ENCODE measurements around the gene TAS1R2.

TAS1R2 gene

DNA sequence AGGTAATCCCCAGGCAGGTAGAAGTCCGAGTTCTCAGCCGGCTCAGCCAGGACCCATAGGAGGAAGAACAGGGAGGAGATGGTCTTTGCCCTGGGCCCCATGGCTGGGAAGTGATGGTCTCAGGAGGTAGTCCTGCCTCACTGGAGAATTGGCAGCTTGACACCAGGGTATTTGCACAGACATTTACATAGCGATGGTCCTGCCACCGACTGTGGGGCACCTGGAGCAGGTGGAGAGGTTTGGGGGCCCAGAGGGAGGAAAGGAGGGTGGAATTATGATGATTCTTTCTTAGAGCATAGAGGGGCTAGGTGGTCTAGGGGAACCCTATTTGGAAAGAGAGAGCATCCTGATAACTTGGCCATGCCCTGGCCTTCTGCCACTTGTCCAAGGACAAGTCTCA, at the start of gene TAS1R2:
TSS of gene TAS1R2 (minus strand) at position 101 of the 400 bp plus-strand sequence. CDS start at position 101, 0 bp downstream.
- Histone ChIP-seq H3K4me3 (ENCODE audit: low read depth in 1 of 5, low read length in 5 of 5) (no peak within 1 kb of the TSS), H3K27me3 (ENCODE audit: control insufficient read depth in 5 of 5, insufficient read depth in 4 of 5, low read length in 5 of 5) (peaks cover 2 to 11% (median 5%) of the 10 kb centered on the region in 5 donors), H3K9me3 (ENCODE audit: control insufficient read depth in 5 of 5, low read length in 5 of 5) (peaks cover 0 to 4% (median 0%) of the 10 kb centered on the region in 5 donors), H3K4me1 (ENCODE audit: control insufficient read depth in 5 of 5, insufficient read depth in 5 of 5, low read length in 5 of 5) (no peaks in the 10 kb centered on the region), H3K9ac (ENCODE audit: low read length in 5 of 5) (no peak within 1 kb of the TSS), H3K27ac (ENCODE audit: low read depth, low read length) (no peak within 1 kb of the TSS), H3K36me3 (ENCODE audit: control insufficient read depth in 5 of 5, insufficient read depth in 5 of 5, low read length in 5 of 5) (no peaks in the 10 kb centered on the region)

DNA sequence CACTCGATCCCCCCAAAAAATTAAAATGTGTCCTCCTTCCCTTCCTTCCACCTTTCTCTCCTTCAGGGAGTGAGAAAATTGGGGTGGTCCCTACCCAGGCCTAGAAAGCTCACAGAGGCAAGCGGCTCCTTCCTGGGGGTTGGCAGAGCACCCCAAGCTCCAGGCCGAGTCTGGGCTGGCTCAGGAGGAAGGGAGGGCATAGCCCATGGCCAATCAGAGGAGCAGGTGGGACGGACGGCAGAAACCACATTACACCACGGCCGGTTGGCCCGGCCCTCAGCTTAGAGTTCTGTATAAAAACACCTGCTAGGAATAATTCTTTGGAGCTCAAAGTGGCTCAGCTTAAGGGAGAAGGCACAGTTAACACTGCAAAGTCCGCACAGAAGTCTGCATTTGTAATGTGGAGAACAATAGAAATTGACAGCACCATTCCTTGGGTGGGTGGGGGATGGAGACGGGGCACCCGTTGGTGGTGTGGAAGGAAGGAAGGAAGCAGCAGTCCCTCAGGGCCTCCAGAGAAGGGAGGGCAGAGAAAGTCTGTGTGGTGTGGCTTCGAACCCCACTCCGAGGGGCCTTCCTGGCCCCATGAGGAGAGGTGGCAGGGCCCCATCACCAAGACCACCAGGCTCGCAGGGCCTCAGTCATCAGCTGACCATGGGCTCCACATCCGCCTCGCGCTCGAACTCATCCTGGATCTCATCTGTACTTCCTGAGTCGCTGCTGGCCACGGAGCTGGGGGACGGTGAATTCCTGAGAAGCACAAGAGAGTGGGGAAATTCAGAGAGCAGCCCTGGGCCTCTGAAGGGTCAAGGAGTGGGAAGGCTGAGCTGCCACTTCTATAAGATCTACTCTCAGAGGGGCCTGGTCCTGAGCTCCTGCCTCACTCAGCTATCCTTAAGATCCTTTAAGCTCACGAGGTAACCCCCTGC, 48.7 kb upstream of the TAS1R2 start:
- H3K27ac ChIP-seq (ENCODE audit: low read depth, low read length): peak overlapping the region; percentile 70
- no peak overlapping the region for H3K4me3 ChIP-seq (ENCODE audit: low read depth in 1 of 5, low read length in 5 of 5)
- no peaks in the 10 kb centered on the region for H3K9me3 ChIP-seq (ENCODE audit: control insufficient read depth in 5 of 5, low read length in 5 of 5)
- no peaks in the 10 kb centered on the region for H3K27me3 ChIP-seq (ENCODE audit: control insufficient read depth in 5 of 5, insufficient read depth in 4 of 5, low read length in 5 of 5)
- H3K36me3 ChIP-seq (ENCODE audit: control insufficient read depth in 5 of 5, insufficient read depth in 5 of 5, low read length in 5 of 5): peaks cover 0 to 46% (median 36%) of the 10 kb centered on the region in 5 donors
- H3K4me1 ChIP-seq (ENCODE audit: control insufficient read depth in 5 of 5, insufficient read depth in 5 of 5, low read length in 5 of 5): peaks cover 11 to 45% (median 36%) of the 10 kb centered on the region in 5 donors
- H3K9ac ChIP-seq (ENCODE audit: low read length in 5 of 5): peak overlapping the region in 3 of 5 donors; percentile 35 to 57 (median 53)

DNA sequence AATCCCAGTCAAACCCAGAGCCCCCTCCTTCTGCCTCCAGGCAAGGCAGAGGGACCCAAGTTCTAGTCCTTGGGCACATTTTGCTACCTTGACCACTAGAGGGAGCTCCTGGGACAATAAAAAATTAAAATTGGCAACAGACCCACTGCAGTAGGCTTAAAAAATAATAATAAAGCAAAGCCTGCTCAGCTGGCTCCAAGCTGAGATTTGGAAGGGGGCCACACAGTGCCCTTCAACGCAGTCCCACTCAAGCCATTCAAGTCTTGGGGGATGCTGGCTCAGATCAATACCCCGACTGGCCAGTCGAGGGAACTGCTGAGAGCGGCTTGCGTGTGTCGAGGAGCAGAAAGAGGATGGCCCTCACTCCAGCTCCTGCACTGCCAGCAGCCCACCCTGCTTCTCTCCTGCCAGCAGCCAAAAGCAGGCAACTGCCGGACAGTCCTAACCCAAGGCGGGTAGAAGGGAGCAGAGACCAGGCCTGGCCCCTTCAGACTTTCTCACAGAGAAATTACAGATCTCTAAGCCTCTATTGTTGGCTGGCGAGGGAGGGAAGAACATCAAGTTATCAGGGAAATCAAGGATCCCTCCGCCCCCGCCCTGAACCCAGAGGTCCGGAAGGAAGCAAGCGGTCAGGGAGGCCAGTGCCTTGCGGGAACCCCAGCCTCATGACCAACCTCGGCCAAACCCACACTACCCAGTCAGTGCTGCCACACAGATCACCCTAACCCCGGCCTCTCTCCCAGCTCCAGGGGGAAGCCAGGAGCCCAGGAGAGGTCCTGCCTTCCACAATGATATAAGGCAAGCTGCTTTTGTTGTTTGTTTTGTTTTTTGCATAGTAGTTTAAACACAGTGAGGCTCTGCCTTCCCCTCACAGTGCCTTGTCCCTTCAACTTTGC, 47.8 kb upstream of the TAS1R2 start:
- peak overlapping the region in 3 of 5 donors; percentile 35 to 57 (median 53) for H3K9ac ChIP-seq (ENCODE audit: low read length in 5 of 5)
- peaks cover 0 to 43% (median 36%) of the 10 kb centered on the region in 5 donors for H3K36me3 ChIP-seq (ENCODE audit: control insufficient read depth in 5 of 5, insufficient read depth in 5 of 5, low read length in 5 of 5)
- H3K4me3 ChIP-seq (ENCODE audit: low read depth in 1 of 5, low read length in 5 of 5): peak overlapping the region in 1 of 5 donors; percentile 28

DNA sequence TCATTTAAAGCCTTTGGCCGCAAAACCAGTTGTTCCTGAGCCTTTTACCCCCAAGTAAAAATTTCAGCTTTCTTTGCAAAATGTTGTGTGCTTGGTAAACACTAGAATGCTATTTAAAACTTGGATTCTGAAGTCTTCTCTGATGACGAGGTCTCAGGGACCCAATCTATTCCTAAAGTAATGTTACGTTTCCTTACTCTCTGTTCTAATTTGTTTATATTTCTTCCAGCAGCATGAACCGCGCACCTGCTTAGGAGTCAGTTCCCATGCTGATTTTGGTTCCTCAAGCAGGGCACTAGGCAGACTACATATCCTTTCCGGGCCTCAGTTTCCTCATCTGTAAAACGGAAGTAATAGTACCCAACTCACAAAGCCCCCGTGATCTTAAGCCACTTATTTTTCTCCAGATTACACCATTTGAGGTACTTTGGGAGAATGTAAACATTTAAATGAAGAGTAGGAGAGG, 43.9 kb upstream of the TAS1R2 start:
- Histone ChIP-seq H3K36me3 (ENCODE audit: control insufficient read depth in 5 of 5, insufficient read depth in 5 of 5, low read length in 5 of 5) (peaks cover 0 to 10% (median 6%) of the 10 kb centered on the region in 5 donors), H3K4me1 (ENCODE audit: control insufficient read depth in 5 of 5, insufficient read depth in 5 of 5, low read length in 5 of 5) (peaks cover 10 to 69% (median 64%) of the 10 kb centered on the region in 5 donors), H3K27me3 (ENCODE audit: control insufficient read depth in 5 of 5, insufficient read depth in 4 of 5, low read length in 5 of 5) (no peaks in the 10 kb centered on the region), H3K9me3 (ENCODE audit: control insufficient read depth in 5 of 5, low read length in 5 of 5) (no peaks in the 10 kb centered on the region), H3K9ac (ENCODE audit: low read length in 5 of 5) (peak overlapping the region in 4 of 5 donors; percentile 28 to 90 (median 84)), H3K27ac (ENCODE audit: low read depth, low read length) (peak overlapping the region; percentile 92), H3K4me3 (ENCODE audit: low read depth in 1 of 5, low read length in 5 of 5) (peak overlapping the region; percentile 46 to 92 (median 82))

More for the DNA sequence above, 47.8 kb upstream of the TAS1R2 start:
- Histone ChIP-seq H3K27me3 (ENCODE audit: control insufficient read depth in 5 of 5, insufficient read depth in 4 of 5, low read length in 5 of 5) (no peaks in the 10 kb centered on the region), H3K4me1 (ENCODE audit: control insufficient read depth in 5 of 5, insufficient read depth in 5 of 5, low read length in 5 of 5) (peaks cover 8 to 41% (median 34%) of the 10 kb centered on the region in 5 donors), H3K27ac (ENCODE audit: low read depth, low read length) (peak overlapping the region; percentile 70), H3K9me3 (ENCODE audit: control insufficient read depth in 5 of 5, low read length in 5 of 5) (no peaks in the 10 kb centered on the region)

DNA sequence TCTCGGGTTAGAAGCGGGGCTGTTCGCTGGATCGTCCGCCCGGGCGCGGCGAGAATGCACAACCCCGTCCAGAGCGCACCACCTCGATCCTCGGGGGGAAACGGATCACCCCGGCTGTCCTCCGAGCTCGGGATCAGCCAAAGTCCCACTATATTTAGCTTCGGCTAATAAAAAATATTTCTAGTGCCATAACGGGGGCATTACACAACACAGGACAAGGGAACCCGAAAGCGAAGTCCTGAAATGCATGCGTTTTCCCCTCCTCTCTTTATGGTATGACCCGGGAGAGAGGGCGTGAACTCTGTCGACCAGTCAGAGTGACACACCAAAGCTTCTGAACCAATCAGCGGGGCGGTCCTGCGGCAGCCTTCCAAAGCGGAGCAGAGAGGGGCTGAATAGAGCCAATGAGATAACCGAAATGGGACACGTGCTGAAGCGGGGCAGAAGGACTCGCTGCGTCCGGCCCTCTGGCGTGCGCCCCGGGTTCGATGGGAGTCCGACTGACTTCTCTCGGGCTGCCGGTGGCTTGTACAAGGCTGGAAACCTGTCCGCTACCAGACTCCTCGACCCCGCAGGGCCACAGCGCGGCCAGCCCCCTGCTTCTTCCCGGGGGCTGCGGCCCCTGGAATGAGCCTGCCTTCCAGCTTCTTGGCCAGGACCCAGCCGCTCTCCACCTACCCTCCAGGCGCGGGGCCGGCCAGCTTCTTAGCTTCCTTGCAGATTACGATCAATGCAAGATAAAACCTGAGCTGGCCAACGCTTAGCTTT, 43.2 kb upstream of the TAS1R2 start, which contains the start of gene ALDH4A1:
TSS of gene ALDH4A1 (minus strand) at position 33 of the 768 bp plus-strand sequence. CDS start at position 1, 32 bp downstream.
- Histone ChIP-seq H3K9ac (ENCODE audit: low read length in 5 of 5) (peak within 1 kb of the TSS; percentile 80 to 90 (median 89)), H3K27me3 (ENCODE audit: control insufficient read depth in 5 of 5, insufficient read depth in 4 of 5, low read length in 5 of 5) (no peaks in the 10 kb centered on the region)

DNA sequence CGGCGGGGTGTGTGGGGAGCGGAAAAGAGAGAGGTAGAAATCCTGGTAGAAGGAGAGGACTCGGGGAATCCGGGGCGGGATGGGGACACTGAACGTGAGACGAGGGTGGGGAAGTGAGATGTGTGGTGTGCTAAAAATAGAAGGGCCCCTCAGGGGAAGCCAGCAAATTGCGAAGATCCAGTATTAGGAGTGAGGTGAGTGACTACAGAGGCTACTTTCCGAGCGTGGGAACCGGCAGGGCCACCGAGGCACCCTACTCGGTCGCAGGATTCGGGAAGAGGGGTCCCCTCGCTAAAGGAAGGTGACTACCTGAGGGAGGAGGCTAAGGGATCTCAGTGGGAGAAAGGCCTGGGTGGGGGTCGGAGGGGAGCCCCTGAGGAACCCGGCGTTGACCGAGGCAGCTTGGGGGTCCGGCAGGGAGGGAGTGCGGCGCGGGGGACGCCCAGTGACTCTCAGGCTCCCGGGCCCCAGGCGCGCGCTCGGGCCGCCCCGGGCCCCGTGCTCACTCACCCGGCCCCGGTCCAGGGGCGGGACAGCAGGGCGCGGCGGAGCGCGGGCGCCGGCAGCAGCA, 42.6 kb upstream of the TAS1R2 start:
- Histone ChIP-seq H3K9ac (ENCODE audit: low read length in 5 of 5) (peak overlapping the region; percentile 80 to 90 (median 89)), H3K27me3 (ENCODE audit: control insufficient read depth in 5 of 5, insufficient read depth in 4 of 5, low read length in 5 of 5) (no peaks in the 10 kb centered on the region), H3K4me3 (ENCODE audit: low read depth in 1 of 5, low read length in 5 of 5) (peak overlapping the region; percentile 82 to 92 (median 82)), H3K27ac (ENCODE audit: low read depth, low read length) (peak overlapping the region; percentile 92), H3K9me3 (ENCODE audit: control insufficient read depth in 5 of 5, low read length in 5 of 5) (no peaks in the 10 kb centered on the region), H3K36me3 (ENCODE audit: control insufficient read depth in 5 of 5, insufficient read depth in 5 of 5, low read length in 5 of 5) (peaks cover 0 to 10% (median 6%) of the 10 kb centered on the region in 5 donors), H3K4me1 (ENCODE audit: control insufficient read depth in 5 of 5, insufficient read depth in 5 of 5, low read length in 5 of 5) (peaks cover 9 to 56% (median 51%) of the 10 kb centered on the region in 5 donors)

More for the DNA sequence above, 43.2 kb upstream of the TAS1R2 start, which contains the start of gene ALDH4A1:
- peak within 1 kb of the TSS; percentile 92 for H3K27ac ChIP-seq (ENCODE audit: low read depth, low read length)
- peak within 1 kb of the TSS; percentile 82 to 92 (median 82) for H3K4me3 ChIP-seq (ENCODE audit: low read depth in 1 of 5, low read length in 5 of 5)
- peaks cover 9 to 63% (median 58%) of the 10 kb centered on the region in 5 donors for H3K4me1 ChIP-seq (ENCODE audit: control insufficient read depth in 5 of 5, insufficient read depth in 5 of 5, low read length in 5 of 5)
- H3K9me3 ChIP-seq (ENCODE audit: control insufficient read depth in 5 of 5, low read length in 5 of 5): no peaks in the 10 kb centered on the region
- peaks cover 0 to 7% (median 1%) of the 10 kb centered on the region in 5 donors for H3K36me3 ChIP-seq (ENCODE audit: control insufficient read depth in 5 of 5, insufficient read depth in 5 of 5, low read length in 5 of 5)

DNA sequence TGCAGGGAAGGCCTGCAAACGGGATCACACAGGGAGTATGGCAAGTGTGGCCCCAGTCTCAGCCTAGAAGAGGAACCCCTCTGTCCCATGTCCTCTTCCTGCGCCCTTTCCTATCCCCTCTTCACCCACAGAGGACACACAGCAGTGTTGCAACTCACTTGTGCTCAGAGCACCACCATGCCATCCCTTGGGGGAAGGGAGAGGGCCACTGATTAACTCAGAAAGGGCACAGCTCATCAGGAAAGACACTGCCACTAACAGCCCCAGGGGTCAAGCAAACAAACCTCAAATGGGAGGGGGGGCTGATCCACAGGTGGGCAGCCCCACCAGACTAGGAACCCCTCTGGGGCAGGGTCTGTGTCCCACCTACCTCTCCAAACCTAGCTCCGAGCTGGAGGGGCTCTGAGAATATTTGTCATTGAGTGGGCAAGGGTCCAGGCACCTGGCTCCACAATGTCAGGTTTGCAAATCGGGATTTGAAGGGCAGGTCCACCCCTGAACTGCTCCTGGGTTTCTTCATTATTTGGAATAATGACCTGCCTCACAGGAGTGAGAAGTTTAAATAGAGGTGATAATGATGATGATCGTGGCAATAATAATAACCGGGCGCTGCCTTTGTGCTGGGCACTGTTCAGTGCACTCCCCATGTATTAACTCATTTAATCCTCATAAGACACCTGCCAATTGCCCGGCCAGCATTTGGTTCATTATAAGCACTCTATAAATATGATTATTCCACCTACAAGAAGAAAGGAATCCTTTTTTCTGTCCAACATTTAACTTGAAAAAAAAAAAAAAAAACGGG, 41.9 kb upstream of the TAS1R2 start:
- Histone ChIP-seq H3K27me3 (ENCODE audit: control insufficient read depth in 5 of 5, insufficient read depth in 4 of 5, low read length in 5 of 5) (no peaks in the 10 kb centered on the region), H3K9ac (ENCODE audit: low read length in 5 of 5) (peak overlapping the region in 4 of 5 donors; percentile 80 to 90 (median 88)), H3K36me3 (ENCODE audit: control insufficient read depth in 5 of 5, insufficient read depth in 5 of 5, low read length in 5 of 5) (peaks cover 0 to 16% (median 6%) of the 10 kb centered on the region in 5 donors), H3K4me3 (ENCODE audit: low read depth in 1 of 5, low read length in 5 of 5) (peak overlapping the region; percentile 82 to 92 (median 82)), H3K4me1 (ENCODE audit: control insufficient read depth in 5 of 5, insufficient read depth in 5 of 5, low read length in 5 of 5) (peaks cover 7 to 51% (median 45%) of the 10 kb centered on the region in 5 donors), H3K9me3 (ENCODE audit: control insufficient read depth in 5 of 5, low read length in 5 of 5) (no peaks in the 10 kb centered on the region), H3K27ac (ENCODE audit: low read depth, low read length) (peak overlapping the region; percentile 92)

DNA sequence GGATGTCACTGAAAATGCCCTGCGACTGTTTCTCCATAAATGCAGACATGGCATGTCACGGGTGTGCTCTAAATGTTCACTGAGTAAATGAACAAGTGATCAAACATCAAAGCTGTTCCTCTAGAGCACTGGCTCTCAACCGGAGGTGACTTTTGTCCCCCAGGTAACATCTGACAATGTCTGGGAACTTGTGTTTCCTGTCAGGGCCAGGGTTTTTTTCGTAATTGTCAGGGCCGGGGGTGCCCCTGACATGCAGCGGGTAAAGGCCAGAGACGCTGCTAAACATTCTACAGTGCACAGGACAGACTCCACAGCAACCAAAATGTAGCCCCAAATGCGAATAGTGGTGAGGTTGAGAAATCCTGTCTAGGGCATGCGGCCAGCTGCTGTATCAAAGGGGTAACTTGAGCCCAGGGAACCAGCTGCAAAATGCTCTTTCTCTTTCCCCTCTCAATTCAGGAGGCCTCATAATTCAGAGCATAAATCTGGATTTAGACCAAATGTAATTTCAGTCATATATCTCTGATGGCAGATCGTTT, 40.9 kb upstream of the TAS1R2 start:
- H3K27ac ChIP-seq (ENCODE audit: low read depth, low read length): peak overlapping the region; percentile 4
- peaks cover 7 to 56% (median 49%) of the 10 kb centered on the region in 5 donors for H3K4me1 ChIP-seq (ENCODE audit: control insufficient read depth in 5 of 5, insufficient read depth in 5 of 5, low read length in 5 of 5)
- H3K9me3 ChIP-seq (ENCODE audit: control insufficient read depth in 5 of 5, low read length in 5 of 5): no peaks in the 10 kb centered on the region
- peaks cover 0 to 24% (median 7%) of the 10 kb centered on the region in 5 donors for H3K36me3 ChIP-seq (ENCODE audit: control insufficient read depth in 5 of 5, insufficient read depth in 5 of 5, low read length in 5 of 5)
- H3K9ac ChIP-seq (ENCODE audit: low read length in 5 of 5): peak overlapping the region in 3 of 5 donors; percentile 13 to 62 (median 33)
- peak overlapping the region in 3 of 5 donors; percentile 2 to 92 (median 92) for H3K4me3 ChIP-seq (ENCODE audit: low read depth in 1 of 5, low read length in 5 of 5)
- no peaks in the 10 kb centered on the region for H3K27me3 ChIP-seq (ENCODE audit: control insufficient read depth in 5 of 5, insufficient read depth in 4 of 5, low read length in 5 of 5)
